Measurements from ENCODE around the gene CHST15.

Gene CHST15

GRCh38 chr10:124065382-124066125, 27.8 kb downstream of the CHST15 start:
- no peak for DNase-seq (ENCODE audit: low spot score)

- no peak for DNase-seq (ENCODE audit: low spot score)
These were observed 28.7 kb downstream of the CHST15 start for GRCh38 chr10:124064676-124065075.

- DNase-seq (ENCODE audit: low spot score) = no peak
These were observed 29.4 kb downstream of the CHST15 start for GRCh38 chr10:124063750-124064603.

DNA sequence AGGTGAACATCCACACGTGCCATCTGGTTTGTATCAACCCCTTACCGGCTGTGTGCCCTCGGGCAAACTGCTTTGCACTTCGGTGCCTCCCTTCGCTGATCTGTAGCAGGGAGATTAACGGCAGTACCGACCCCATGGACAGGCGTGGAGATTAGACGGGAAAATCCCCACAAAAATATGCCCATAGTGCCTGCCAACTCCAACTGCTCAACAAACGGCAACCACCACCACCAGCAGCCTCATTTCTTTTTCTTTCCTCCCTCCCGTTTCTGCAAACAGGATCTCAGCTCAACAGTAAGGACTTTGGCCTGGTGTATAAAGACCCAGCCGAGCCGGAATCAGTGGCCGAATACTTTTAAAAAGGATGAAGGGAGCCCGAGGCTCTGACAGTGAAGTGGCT, 31.0 kb downstream of the CHST15 start:
- no peak for DNase-seq (ENCODE audit: low spot score)

GRCh38 chr10:124061030-124061429, 32.4 kb downstream of the CHST15 start:
- no peak for DNase-seq (ENCODE audit: low spot score)

- no peak for DNase-seq (ENCODE audit: low spot score)
These were observed 33.2 kb downstream of the CHST15 start for GRCh38 chr10:124060148-124060720.

DNA sequence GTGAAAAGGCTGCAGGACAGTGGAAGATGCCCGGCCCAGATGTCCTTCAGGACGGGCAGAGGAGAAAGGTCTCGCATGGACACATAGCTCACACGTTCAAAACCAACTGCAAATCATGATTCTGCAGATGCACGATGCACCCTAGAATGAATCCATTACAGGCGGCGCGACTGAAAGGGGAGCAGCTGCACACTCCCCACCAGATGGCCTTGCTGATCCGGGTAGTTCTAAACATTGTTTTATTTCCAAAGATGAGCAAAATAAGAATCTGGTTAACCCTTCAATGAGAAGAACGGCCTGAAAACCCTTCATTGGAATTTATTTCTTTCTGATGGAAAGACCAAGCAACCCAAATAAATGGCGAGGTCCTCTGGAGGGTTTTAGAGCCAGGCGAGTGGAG, 33.8 kb downstream of the CHST15 start:
- no peak for DNase-seq (ENCODE audit: low spot score)

GRCh38 chr10:124058346-124059003, 34.9 kb downstream of the CHST15 start:
- no peak for DNase-seq (ENCODE audit: low spot score)

DNA sequence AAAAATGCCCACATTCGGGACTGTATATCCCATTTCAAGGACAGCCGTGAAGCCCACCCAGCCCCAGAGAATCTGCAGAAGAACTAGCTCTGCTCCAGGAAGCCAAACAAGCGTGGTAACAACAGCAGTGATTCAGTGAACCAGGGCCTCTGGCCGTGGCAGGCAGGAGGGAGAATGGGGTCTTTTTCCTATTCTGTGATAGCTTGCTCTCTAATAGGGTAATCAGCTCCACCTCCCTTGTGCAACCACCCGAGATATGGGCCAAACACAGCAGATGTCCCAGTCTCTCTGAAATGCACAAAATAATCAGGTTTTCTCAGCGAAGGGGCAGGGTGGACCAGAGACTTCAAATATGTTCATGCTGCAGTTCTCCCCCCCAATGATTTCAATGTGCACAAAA, 35.8 kb downstream of the CHST15 start:
- DNase-seq (ENCODE audit: low spot score) = no peak

DNA sequence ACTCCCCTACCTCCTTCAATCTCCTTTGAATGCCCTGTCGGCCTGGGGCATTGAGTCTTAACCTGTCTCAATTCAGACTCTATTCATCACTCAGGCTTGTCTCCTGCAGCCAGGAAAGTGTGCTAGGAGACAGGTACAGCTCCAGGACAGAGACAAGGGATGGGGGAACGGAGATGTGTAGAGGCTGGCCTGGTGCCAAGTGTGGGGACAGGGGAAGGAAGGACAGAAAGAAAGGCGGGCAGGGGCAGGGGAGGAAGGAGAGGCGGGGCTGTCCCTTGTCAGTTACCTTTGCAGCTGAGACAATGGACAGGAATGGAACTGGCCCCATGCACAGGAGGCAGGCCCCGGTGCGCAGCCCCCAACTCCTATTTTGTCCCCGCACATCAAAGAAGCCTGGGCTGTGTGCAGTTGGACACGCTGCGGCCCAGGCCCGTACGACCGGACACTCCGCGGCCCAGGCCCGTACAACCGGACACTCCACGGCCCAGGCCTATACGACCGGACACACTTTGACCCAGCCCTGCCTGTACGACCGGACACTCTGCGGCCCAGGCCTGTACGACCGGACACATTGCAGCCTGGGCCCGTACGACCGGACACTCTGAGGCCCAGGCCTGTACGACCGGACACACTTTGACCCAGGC, 36.9 kb downstream of the CHST15 start:
- no peak for DNase-seq (ENCODE audit: low spot score)

- DNase-seq (ENCODE audit: low spot score) = no peak
These were observed 39.4 kb downstream of the CHST15 start for GRCh38 chr10:124053971-124054370.

DNA sequence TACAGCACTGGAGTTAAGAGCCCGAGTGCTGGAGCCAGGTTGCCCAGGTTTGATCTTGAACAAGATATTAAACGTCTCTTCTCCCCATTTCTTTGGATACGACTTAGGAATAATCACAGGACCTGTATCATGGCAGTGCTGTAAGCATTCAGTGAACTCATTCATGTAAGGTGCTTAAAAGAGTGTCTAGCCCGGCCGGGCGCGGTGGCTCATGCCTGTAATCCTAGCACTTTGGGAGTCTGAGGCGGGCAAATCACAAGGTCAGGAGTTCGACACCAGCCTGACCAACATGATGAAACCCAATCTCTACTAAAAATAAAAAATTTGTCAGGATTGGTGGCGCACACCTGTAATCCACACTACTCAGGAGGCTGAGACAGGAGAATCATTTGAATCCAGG, 40.8 kb downstream of the CHST15 start:
- no peak for DNase-seq (ENCODE audit: low spot score)

DNA sequence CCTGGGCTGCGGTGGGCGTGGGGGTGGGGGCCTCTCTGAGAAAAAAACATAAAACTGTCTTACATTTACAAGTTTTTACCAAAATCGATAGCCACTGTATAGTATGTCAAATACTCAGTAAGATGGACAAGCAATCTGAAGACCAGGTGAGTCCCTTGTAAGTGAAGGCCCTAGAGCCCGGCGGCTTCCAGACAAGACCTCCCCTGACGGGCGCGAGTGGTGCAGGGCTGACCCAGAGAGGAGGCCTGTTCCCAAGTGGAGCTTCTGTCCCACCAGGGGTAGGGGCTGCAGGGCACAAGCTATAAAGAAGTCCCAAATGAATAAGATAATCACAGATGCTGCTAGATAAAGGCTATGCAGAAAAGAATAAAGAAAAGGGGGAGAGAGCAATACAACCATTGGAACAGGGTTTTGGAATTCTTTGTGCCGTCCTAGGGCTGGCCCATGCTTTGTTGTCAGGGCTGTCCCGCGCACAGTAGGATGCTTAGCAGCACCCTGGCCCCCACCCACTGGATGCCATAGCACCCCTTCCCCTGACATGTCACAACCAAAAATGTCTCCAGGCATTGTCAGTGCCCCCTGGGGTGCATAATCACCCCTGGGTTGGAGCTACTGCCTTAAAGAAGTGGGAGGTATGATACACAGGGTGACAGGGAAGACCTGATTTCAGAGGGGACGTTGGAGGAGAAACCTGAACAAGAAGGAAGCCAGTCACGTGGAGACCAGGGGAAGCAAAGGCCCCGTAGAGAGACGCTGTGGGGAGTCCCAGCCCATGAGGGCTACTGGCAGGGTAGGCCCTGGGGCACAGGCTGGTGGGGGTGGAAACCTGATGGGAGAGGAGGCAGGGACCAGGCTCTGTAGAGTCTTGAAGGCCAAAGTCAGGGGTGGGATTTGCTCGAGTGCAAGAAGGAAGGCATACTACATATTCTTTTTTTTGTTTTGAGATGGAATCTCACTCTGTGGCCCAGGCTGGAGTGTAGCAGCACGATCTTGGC, 43.1 kb downstream of the CHST15 start:
- DNase-seq (ENCODE audit: low spot score) = no peak

- no peak for DNase-seq (ENCODE audit: low spot score)
These were observed 43.9 kb downstream of the CHST15 start for GRCh38 chr10:124049484-124049883.

DNA sequence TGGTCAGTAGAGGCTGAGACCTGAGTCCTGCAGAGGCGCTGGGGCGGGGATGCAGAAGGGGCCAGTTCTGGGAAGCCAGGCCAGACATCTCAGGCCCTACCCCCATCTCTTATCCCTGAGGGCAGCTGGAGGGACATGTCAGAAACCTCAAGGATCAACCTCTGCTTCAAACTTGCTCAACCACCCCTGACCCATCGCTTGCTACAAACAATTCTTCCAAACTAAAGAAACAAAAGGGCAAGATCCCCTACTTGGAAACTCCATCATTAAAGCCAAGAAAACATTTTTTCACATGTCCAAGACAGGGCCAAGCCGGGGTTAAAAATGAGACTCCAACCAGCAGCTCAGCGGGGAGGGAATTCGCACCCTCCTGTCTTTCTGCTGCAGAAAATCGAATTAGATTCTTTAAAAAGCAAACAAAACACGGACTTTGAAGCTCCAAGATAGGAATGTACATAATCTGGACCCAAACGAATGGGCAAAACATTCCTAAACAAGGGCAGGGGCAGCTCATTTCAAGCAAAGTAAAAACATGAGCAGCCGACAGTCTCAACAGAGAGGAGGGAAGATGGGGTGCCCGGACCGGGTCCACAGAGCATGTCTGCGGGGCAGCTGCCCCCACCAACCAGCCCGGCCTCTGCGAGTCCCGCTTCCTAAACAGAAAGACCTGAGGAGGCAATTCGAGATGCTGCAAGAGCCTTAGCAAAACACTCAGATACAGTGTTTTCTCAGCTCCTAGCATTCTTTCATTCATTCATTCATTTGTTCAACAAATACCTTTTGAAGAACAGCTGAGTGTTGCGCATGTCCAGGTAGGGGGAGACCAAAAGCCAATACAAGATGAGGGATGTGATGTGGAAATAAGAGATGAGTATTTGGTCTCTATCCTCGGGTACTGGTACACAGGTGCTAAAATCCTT, 44.8 kb downstream of the CHST15 start:
- DNase-seq (ENCODE audit: low spot score) = no peak

GRCh38 chr10:124047427-124048152, 45.8 kb downstream of the CHST15 start:
- no peak for DNase-seq (ENCODE audit: low spot score)

DNA sequence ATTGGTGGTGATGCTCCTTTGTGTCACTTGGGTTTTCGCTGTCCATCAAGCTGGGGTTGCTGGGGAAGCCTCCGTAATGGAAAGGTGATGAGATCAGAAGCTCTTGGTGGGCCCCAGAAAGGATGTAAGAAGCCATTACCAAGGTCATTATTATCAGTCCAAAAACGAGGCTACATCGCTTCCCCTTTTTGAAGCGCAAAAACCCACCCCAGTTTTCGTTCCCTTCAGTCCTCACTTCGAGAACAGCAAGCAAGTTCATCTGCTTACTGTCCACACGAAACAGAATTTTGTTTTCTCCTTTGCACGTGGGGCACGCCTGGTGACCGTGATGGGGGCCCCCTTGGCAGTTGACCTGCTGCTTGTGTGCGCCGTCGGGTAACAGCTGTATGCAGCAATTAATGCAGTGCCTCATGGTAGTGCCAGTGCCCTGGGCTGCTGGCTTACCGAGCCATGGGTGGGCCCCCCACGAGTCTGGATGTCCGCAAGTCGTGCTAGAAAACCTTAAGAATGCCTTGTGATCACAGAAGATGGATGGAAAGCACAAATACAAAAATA, 47.5 kb downstream of the CHST15 start:
- no peak for DNase-seq (ENCODE audit: low spot score)

DNA sequence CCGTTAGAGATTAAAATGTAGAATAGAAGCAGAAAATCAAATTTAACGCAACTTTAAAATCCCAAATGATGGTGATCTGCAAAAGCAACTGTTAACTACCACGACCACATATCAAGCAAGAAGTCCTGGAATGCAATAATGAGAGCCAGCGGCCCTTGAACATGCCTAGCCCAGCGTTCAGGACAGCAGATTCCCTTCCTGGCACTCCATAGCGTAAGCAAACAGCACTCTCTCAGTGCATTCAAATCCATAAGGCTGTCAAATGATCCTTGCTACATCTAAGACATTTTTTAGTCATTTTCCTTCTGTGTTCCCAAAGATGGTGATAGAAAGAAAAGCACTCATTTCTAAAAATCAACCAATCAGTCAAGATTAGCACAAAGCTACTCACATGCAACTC, 48.1 kb downstream of the CHST15 start:
- no peak for DNase-seq (ENCODE audit: low spot score)
